Hepatic stellate cell (primary cell): Measurements from ENCODE around the gene OR2T8.
"Not testable (repeated sequence)": the region's sequence is repeated elsewhere in the genome, so short reads cannot be mapped to it uniquely, and the experiment has no call there.

Experiments used
- DNase-seq: peaks from one replicate; pipeline ENCODE4 v3.0.0; 2011; ENCODE audit warnings: low spot score

OR2T8 gene, protein sequence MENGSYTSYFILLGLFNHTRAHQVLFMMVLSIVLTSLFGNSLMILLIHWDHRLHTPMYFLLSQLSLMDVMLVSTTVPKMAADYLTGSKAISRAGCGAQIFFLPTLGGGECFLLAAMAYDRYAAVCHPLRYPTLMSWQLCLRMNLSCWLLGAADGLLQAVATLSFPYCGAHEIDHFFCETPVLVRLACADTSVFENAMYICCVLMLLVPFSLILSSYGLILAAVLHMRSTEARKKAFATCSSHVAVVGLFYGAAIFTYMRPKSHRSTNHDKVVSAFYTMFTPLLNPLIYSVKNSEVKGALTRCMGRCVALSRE

DNA sequence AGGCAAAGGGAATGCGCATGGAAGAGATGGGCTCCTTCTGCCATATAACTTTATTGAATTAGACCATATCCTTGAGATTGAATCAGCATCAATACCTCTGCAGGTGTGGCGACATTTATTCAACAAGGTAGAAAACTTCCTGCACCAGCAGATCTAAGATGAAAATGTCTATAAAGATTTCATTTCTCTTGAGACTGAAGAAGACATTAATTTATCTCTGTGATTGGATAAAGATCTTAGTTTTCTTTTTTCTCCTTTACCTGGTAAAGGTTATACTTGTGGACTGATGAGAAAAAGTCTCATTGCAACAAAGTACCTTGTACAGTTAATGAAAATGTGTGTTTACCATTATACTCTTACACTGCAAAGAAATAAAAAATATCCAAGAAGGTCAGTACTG, at the start of gene OR2T8:
Gene OR2T8 (plus strand): TSS at position 301 of the 400 bp plus-strand sequence. CDS start 766 bp downstream, outside the sequence.
- no peak for DNase-seq

DNA sequence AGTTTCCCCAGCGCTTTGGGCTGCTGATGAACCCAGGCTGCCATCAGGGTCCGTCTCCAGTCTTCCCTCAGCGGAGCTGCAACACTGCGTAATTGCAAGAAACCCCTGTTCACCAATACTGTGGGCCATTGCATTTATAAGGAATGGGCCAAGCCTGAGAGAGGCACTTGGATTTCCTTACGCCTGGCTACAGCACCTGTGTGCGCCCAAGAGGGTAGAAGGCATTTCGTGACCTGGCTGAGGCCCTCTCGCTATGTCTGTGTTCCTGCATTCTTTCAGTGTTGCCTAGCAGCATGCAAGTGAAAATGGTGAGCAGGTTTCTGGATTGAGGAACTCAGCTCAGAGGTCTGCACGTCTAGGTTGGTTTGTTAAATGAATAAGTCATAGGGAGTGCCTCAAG, 36.7 kb upstream of the OR2T8 start:
- DNase-seq = no peak

DNA sequence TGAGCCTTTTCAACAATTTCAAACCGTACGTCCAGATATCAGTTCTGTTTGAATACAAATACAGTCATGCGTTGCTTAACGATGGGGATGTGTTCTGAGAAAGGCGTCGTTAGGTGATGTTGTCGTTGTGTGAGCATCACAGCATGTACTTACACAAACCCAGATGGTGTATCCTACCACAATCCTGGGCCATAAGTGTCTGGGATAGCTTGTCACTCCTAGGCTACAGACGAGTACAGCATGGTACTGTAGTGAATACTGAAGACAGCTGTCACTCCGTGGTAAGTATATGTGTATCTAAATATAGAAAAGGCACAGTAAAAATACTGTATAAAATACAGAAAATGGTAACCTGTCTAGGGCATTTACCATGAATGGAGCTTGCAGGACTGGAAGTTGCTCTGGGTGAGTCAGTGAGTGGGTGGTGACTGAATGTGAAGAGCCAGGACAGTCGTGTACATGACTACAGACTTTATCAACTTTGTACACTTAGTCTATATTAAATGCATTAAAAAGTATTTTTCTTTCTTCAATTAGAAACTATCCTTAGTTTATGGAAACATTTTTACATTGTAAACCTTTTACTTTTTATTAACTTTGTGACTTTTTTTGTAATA, 35.1 kb upstream of the OR2T8 start:
- DNase-seq = no peak

DNA sequence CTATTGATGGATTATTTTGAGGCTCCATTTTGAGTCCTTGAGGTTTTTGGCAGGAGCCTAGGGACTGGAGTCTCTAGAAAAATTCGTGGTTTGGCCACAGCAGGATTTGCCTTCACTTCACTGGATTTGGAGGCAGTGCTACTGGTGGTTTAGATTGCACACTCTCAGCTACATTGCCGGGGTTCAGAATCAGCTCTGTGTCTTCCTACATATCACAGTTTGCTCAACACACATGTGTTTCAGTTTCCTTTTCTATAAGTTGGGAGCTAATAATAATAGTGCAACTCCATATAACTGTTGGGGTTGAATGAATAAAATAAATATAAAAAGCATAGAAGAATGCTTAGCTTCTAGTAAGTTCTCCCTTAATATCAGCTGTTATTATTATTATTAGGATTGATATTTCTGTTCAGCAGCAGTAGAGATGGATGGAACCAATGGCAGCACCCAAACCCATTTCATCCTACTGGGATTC, 24.9 kb upstream of the OR2T8 start, which contains the start of gene OR2W3:
Gene OR2W3 (plus strand): TSS at position 425 of the 475 bp plus-strand sequence. CDS start 0 bp downstream, at position 425.
- no peak for DNase-seq

DNA sequence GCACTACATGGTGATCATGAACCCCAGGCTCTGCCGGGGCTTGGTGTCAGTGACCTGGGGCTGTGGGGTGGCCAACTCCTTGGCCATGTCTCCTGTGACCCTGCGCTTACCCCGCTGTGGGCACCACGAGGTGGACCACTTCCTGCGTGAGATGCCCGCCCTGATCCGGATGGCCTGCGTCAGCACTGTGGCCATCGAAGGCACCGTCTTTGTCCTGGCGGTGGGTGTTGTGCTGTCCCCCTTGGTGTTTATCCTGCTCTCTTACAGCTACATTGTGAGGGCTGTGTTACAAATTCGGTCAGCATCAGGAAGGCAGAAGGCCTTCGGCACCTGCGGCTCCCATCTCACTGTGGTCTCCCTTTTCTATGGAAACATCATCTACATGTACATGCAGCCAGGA, 24.1 kb upstream of the OR2T8 start:
- no peak for DNase-seq

DNA sequence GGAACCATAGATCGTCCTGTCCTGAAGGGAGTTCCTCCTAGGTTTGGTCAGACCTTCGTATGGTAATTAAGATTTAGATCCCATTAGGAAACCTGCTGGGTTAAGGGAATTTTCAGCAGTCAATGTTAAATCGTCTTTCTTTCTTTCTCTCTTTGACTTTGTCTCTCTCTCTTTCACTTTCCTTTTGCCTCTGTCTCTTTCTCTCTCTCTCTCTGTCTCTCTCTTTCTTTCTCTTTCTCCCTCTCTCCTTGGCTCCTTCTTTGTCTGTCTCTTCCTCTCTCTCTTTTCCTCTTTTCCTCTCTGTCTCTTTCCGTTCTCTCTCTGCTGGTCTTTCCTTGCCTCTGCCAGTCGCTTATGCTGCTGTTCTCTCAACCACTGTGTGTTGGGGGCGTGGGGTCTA, 15.9 kb upstream of the OR2T8 start:
- DNase-seq = no peak

DNA sequence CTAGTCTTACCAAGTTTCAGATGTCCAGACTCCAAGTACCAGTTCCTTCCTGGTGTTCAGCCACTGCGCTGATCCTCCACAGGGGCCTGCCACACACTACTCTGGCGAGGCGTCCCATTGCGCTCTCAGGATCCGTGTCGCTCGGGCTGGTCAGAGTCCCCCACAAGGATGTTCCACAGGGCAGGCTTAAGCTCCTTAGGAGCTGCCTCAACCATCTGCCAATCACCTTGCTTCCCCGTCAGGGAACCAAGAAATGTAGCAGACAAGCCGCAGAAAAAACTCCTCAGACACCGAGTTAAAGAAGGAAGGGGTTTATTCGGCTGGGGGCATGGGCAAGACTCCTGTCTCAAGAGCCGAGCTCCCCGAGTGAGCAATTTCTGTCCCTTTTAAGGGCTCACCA, 14.9 kb upstream of the OR2T8 start:
- DNase-seq = no peak

DNA sequence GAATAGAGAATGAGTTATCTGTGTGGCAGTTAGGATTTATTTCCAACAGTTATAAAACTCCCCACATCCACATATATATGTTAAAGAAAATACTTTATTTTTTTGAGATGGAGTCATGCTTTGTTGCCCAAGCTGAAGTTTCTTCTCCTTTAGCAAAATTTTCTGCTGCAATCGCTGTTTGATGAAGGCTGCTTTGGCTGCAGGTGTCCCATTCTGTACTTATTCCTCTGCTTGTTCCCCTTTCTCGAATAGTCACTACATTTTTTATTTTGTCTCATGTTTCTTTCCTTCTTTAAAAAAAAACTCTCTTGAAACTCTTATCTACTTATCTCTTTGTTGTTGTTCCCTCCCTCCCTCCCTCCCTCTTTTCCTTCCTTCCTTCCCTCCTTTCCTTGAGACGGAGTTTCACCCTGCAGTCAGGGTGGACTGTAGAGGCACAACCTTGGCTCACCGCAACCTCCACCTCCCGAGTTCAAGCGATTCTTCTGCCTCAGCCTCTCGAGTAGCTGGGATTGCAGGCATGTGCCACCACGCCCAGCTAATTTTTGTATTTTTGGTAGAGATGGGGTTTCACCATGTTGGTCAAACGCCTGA, 14.0 kb upstream of the OR2T8 start:
- DNase-seq = no peak

DNA sequence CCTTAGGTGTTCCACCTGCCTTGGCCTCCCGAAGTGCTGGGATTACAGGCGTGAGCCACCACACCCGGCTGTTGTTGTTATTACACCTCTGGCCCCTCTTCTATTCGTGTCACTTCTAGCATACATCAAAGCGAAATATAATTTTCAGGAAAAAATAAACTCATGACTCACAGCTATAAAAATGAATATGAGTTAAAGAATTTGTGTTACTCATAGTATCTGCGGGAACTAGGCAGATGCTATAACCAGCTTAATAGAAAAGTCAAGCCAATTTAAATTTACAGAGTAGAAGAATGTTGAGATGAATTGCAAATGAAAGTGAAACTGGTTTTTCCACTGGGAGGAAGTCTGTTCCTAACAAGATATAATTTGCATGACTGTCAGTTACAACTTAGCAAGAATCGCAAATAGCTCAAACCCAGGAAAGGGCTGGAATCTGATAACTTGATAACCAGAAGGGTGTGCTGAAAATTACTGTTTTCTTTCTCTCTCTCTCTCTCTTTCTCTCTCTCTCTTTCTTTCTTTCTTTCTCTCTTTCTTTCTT, 13.5 kb upstream of the OR2T8 start:
- DNase-seq = peak; percentile 78

DNA sequence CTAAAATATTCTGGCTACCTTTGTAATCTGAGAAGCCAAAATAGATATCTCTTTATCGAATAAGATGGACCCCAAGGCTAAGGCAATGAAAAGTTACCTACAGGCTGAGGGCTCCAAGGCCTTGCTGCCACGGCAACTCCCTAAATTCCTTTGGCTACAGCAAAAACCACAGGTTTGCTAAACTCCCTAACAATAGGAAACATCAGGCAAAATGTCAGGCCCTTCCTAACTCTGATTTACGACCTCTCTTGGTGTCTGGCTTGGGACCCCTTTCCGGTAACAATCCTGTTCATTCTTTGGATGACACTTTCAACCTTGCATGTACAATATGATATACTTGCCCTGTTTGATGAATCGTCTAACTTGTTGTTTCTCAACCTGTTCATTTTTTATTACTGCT, 11.3 kb upstream of the OR2T8 start:
- DNase-seq = no peak

DNA sequence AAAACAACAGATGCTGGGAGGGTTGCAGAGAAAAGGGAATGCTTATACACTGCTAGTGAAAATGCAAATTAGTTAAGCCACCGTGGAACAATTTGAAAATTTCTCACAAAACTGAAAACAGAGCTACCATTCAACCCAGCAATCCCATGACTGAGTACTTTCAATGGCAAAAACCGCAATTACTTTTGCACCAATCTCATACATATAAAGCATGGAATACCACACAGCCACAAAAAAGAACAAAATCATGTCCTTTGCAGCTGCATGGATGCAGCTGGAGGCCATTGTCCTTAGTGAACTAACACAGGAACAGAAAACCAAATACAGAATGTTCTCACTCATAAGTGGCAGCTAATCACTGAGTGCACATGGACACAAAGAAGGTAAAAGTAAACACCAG, 6.3 kb upstream of the OR2T8 start:
- DNase-seq = no peak

DNA sequence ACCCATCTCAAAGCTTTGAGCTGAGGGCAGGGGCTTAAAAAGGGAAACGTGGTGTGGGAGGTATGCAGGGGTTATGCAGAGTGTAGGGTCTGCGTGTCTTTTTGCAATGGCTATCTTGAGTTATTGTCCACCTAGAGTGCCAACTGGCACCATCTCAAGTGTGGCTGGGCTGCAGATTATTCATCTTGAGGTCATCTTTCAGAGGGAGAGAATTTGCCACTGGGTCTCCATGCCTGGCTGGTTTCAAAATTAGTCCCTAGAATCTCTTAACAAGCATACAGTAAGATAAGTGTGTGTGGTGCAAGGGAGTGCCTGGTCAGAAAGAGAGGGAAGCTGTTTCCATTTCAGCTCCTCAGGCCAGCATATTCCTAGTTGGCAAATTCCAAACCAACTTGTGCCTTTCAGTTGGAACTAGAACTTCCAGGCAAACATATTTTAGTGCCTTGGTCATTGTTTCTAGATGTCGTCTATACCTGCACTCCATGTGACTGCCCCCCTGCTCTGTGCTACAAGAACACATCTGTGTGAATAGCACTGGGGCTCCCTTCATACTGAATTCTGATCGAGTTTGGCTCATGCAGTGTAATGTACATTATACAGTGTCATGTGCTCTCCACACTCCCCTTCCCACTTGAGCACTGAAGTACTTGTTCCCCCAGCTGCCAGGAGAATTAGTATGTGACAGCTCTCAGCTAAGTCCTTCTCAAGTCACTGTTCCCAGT, 5.0 kb upstream of the OR2T8 start:
- no peak for DNase-seq

DNA sequence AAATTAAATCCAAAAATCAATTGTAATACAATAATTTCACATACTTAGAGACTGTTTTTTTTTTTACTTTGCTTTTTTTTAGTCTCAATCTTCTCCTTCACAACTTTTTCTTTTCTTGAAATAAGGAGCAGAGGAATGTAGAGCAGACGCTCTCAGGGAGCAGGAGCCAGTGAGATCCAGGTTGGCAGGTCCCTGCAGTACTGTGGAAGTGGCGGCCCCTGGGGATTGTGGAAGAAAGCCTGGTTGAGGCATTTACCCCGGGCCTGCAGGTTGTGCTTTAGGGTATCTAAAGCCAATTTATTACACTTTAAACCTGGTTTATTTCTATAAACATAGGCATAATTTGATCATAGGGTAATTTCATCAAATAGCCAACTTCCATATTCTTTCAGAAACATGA, 3.9 kb downstream of the OR2T8 start:
- no peak for DNase-seq

DNA sequence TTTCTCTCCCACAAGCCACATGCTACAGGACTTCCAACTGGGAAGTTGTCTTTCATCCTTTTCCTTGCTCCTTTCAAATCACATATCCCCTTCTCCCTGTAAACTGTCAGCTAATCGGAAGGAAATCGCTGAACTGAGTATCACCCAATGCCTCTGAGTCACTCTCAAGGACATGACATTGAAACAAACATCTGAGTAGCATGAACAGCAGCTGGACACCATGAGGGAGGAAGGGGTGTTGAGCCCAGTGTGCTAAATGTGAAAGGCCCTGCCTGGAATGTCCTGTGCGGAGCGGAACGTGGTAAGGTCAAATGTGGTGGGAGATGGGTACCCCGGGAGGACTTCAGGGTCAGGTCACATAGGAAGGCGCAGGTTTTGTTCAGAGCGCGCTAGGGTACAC, 4.8 kb downstream of the OR2T8 start, which contains the start of gene OR2AJ1:
Gene OR2AJ1 (plus strand): TSS at position 22 of the 400 bp plus-strand sequence. CDS start 8,880 bp downstream, outside the sequence.
- peak; percentile 17 for DNase-seq

DNA sequence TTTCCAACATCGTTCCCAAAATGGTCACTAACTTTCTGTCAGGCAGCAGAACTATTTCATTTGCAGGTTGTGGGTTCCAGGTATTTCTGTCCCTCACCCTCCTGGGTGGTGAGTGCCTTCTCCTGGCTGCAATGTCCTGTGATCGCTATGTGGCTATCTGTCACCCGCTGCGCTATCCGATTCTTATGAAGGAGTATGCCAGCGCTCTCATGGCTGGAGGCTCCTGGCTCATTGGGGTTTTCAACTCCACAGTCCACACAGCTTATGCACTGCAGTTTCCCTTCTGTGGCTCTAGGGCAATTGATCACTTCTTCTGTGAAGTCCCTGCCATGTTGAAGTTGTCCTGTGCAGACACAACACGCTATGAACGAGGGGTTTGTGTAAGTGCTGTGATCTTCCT, 13.9 kb downstream of the OR2T8 start:
- DNase-seq = no peak

DNA sequence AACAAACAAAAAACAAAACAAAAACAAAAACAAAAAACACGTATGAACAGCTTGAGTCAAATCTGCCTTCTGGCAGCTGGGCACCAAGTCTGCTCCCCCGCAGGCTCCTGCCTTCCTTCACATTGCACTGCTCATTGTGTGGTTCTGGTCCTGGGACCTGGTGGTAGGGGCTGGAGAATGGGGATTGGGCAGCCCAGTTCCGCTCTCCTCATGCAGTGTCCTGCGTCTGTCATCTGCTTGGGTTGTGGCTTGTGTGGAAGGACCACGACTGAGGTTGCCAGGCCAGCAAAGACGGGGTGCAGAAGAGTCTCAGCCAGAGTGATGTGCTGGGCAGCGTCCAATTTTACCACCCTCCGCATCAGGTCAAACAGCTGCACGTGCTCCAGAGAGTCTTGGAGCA, 15.7 kb downstream of the OR2T8 start:
- DNase-seq = no peak

DNA sequence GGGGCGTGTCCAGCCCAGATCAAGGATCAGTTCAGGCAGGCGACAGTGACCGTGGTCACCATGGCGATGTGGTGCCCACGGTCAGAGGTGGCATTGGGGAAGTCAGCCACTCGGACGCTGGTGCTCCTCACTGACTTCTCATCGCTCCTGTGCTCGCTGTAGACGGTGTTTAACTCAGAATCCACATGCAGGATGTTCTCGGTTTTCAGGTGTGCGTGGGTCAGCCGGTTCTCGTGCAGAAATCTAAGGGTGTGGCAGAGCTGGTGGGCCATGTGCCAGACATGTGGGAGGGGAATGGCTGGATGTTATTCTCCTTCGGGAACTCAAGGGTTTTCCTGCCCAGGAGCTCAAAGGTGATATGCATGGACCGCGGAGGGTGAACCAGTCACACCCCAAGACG, 16.4 kb downstream of the OR2T8 start:
- no peak for DNase-seq

DNA sequence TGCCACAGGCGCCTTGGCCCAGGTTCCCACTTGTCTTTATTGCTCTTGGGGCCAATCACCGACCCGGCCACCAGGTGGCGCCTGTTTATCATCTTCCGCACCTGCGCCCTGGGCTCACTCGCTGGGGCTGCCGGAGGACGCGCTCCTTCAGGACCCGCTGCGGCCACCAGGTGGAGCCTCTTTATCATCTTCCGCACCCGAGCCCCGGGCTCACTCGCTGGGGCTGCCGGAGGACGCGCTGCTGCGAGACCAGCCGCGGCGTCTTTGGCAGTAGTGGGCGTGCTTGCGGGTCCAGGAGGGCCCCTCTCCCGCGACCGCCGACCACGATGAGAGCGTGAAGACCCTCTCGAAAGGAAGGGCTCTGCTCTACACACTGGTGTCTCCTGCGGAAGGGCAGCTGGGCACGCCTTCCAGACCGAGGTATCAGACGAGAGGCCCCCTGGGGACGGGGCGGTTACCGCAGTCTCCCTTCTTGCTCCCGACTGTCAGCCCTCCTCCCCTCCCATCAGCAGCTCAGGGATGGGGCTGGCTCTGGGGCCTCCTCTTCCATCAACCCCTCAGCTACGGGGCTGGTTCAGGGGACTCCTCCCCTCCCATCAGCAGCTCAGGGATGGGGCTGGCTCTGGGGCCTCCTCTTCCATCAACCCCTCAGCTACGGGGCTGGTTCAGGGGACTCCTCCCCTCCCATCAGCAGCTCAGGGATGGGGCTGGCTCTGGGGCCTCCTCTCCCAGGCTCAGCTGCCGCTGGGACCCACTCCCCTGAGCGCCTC, 17.1 kb downstream of the OR2T8 start:
- DNase-seq = not testable (repeated sequence)

DNA sequence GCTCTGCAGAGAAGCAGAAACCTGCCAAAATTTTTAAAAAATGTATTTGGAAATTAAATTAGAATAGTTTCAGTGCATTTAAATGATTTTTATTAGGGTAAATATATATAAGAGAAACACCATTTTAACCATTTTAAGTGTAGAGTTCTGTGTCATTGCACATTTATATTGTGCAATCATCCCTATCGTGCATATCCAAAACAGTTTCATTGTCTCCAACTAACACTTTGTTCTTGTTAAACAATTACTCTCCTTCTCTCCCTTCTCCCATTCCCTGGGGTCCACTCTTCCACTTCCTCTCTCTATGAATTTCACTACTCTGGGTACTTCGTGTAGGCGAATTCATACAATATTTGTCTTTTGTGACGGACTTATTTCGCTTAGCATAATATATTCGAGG, 22.6 kb downstream of the OR2T8 start:
- no peak for DNase-seq

DNA sequence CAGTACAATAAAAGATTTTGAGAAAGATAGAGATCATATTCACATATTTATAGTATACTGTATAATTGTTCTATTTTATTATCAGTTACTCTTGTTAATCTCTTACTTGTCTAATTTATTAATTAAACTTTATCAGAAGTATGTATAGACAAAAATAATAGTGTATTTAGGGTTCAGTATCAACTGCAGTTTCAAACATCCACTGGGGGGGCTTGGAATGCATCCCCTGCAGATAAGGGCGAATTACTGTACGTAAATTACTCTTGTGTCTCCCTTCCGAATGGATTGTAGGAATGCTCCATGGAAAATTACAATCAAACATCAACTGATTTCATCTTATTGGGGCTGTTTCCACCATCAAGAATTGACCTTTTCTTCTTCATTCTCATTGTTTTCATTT, 28.5 kb downstream of the OR2T8 start, which contains the start of gene OR2L8:
Gene OR2L8 (plus strand): TSS at position 301 of the 400 bp plus-strand sequence. CDS start 0 bp downstream, at position 301.
- no peak for DNase-seq

DNA sequence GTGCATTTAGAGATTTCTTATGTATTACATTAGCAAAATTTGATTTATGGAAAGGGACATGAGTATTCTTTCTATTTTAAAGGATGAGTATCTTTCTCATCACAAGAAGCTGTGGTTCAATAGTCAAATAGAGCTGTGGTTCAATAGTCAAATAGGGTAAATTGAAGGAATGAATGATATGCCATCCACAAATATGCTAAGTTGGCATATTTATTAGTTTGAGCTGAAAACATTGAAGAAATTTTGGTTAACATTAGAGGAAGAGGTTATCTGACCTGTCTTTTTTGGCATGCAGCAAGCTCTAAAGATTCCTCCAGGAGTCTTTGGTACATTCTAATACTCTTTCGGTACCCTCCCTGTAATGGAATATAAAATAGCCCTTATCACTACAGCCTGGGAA, 33.4 kb downstream of the OR2T8 start:
- no peak for DNase-seq
